ENCODE results near the gene TBC1D23.

Gene TBC1D23

GRCh38 chr3:100317912-100318311 is 57.1 kb downstream of the TBC1D23 start:
- TF ChIP-seq CREB5 (CRISPR knock-in tag; IDR thresholded peaks at IDR 0.05; ENCODE audit: low read depth) (no peak), ESRRG (CRISPR knock-in tag; IDR thresholded peaks at IDR 0.05) (no peak), TCF4 (CRISPR knock-in tag; IDR thresholded peaks at IDR 0.05; ENCODE audit: borderline replicate concordance) (no peak), OSR1 (CRISPR knock-in tag; IDR thresholded peaks at IDR 0.05) (no peak), CSDC2 (CRISPR knock-in tag; IDR thresholded peaks at IDR 0.05) (no peak), SNAI2 (CRISPR knock-in tag; IDR thresholded peaks at IDR 0.05) (no peak), ZFP30 (CRISPR knock-in tag; IDR thresholded peaks at IDR 0.05) (no peak), ZNF565 (CRISPR knock-in tag; conservative IDR thresholded peaks at IDR 0.05; ENCODE audit: low read depth) (no peak), ZNF8 (CRISPR knock-in tag; IDR thresholded peaks at IDR 0.05) (no peak), ZFP3 (CRISPR knock-in tag; IDR thresholded peaks at IDR 0.05) (no peak), BACH2 (CRISPR knock-in tag; IDR thresholded peaks at IDR 0.05; ENCODE audit: borderline replicate concordance) (no peak), ZNF70 (CRISPR knock-in tag; IDR thresholded peaks at IDR 0.05) (no peak)
- TF ChIP-seq, protein P1, sequence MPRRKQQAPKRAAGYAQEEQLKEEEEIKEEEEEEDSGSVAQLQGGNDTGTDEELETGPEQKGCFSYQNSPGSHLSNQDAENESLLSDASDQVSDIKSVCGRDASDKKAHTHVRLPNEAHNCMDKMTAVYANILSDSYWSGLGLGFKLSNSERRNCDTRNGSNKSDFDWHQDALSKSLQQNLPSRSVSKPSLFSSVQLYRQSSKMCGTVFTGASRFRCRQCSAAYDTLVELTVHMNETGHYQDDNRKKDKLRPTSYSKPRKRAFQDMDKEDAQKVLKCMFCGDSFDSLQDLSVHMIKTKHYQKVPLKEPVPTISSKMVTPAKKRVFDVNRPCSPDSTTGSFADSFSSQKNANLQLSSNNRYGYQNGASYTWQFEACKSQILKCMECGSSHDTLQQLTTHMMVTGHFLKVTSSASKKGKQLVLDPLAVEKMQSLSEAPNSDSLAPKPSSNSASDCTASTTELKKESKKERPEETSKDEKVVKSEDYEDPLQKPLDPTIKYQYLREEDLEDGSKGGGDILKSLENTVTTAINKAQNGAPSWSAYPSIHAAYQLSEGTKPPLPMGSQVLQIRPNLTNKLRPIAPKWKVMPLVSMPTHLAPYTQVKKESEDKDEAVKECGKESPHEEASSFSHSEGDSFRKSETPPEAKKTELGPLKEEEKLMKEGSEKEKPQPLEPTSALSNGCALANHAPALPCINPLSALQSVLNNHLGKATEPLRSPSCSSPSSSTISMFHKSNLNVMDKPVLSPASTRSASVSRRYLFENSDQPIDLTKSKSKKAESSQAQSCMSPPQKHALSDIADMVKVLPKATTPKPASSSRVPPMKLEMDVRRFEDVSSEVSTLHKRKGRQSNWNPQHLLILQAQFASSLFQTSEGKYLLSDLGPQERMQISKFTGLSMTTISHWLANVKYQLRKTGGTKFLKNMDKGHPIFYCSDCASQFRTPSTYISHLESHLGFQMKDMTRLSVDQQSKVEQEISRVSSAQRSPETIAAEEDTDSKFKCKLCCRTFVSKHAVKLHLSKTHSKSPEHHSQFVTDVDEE (CRISPR knock-in tag; IDR thresholded peaks at IDR 0.05): no peak
- TF ChIP-seq, protein P2, sequence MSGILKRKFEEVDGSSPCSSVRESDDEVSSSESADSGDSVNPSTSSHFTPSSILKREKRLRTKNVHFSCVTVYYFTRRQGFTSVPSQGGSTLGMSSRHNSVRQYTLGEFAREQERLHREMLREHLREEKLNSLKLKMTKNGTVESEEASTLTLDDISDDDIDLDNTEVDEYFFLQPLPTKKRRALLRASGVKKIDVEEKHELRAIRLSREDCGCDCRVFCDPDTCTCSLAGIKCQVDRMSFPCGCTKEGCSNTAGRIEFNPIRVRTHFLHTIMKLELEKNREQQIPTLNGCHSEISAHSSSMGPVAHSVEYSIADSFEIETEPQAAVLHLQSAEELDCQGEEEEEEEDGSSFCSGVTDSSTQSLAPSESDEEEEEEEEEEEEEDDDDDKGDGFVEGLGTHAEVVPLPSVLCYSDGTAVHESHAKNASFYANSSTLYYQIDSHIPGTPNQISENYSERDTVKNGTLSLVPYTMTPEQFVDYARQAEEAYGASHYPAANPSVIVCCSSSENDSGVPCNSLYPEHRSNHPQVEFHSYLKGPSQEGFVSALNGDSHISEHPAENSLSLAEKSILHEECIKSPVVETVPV (CRISPR knock-in tag; IDR thresholded peaks at IDR 0.05): no peak
- no peak for ATAC-seq

GRCh38 chr3:100319951-100320350 is 59.2 kb downstream of the TBC1D23 start:
- TF ChIP-seq CREB5 (CRISPR knock-in tag; IDR thresholded peaks at IDR 0.05; ENCODE audit: low read depth): no peak
- TF ChIP-seq TOX (CRISPR knock-in tag; IDR thresholded peaks at IDR 0.05; ENCODE audit: borderline replicate concordance): no peak
- TF ChIP-seq, protein P2 (CRISPR knock-in tag; IDR thresholded peaks at IDR 0.05): no peak
- TF ChIP-seq ZFP30 (CRISPR knock-in tag; IDR thresholded peaks at IDR 0.05): no peak
- no peak for TF ChIP-seq TCF4 (CRISPR knock-in tag; IDR thresholded peaks at IDR 0.05; ENCODE audit: borderline replicate concordance)
- TF ChIP-seq PPARA (CRISPR knock-in tag; IDR thresholded peaks at IDR 0.05; ENCODE audit: borderline replicate concordance): no peak
- no peak for TF ChIP-seq ZFP3 (CRISPR knock-in tag; IDR thresholded peaks at IDR 0.05)
- TF ChIP-seq RARB (CRISPR knock-in tag; IDR thresholded peaks at IDR 0.05): no peak
- TF ChIP-seq SNAI2 (CRISPR knock-in tag; IDR thresholded peaks at IDR 0.05): no peak
- no peak for TF ChIP-seq OSR1 (CRISPR knock-in tag; IDR thresholded peaks at IDR 0.05)
- no peak for TF ChIP-seq ESRRG (CRISPR knock-in tag; IDR thresholded peaks at IDR 0.05)
- TF ChIP-seq ZNF70 (CRISPR knock-in tag; IDR thresholded peaks at IDR 0.05): no peak
- TF ChIP-seq PATZ1 (CRISPR knock-in tag; IDR thresholded peaks at IDR 0.05; ENCODE audit: borderline replicate concordance): no peak
- no peak for TF ChIP-seq POU6F1 (CRISPR knock-in tag; IDR thresholded peaks at IDR 0.05; ENCODE audit: borderline replicate concordance, low read depth)
- no peak for TF ChIP-seq ARNTL (CRISPR knock-in tag; IDR thresholded peaks at IDR 0.05; ENCODE audit: borderline replicate concordance, low read depth)
- TF ChIP-seq ZC3H10 (CRISPR knock-in tag; IDR thresholded peaks at IDR 0.05): no peak
- no peak for TF ChIP-seq GLIS3 (CRISPR knock-in tag; IDR thresholded peaks at IDR 0.05)
- TF ChIP-seq, protein P1 (CRISPR knock-in tag; IDR thresholded peaks at IDR 0.05): no peak
- no peak for TF ChIP-seq ZNF8 (CRISPR knock-in tag; IDR thresholded peaks at IDR 0.05)
- no peak for ATAC-seq

All from SK-N-SH treated with all-trans-retinoic acid at 6 μM for 48 hours (cell line).